Measurements from ENCODE around the gene LAMP5. TPM values are rescaled to one million over a fixed set of nuclear protein-coding genes. Genes with fewer than 3 reads are reported as not detected.

LAMP5 gene
- 0.84 TPM for total RNA-seq

- Histone ChIP-seq H3K4me1 (ENCODE audit: insufficient read depth, low read length) (peaks cover 18% of the 10 kb centered on the region), H3K9me3 (ENCODE audit: low read depth, low read length) (no peaks in the 10 kb centered on the region), H3K27me3 (ENCODE audit: insufficient read depth, low read length) (peaks cover 95% of the 10 kb centered on the region), H3K4me3 (ENCODE audit: low read length) (no peak within 1 kb of the TSS)
These were observed at the start of gene LAMP5 for GRCh38 chr20:9514461-9515213. Gene LAMP5 (plus strand): TSS chr20:9514590. CDS start chr20:9514853, 263 bp downstream.

- Histone ChIP-seq H3K9me3 (ENCODE audit: low read depth, low read length) (no peaks in the 10 kb centered on the region), H3K4me1 (ENCODE audit: insufficient read depth, low read length) (no peaks in the 10 kb centered on the region), H3K4me3 (ENCODE audit: low read length) (no peak overlapping the region), H3K27me3 (ENCODE audit: insufficient read depth, low read length) (no peaks in the 10 kb centered on the region)
These were observed 46.4 kb upstream of the LAMP5 start for GRCh38 chr20:9467995-9468394.

GRCh38 chr20:9474835-9475415 is 39.5 kb upstream of the LAMP5 start:
- no peak overlapping the region for H3K4me3 ChIP-seq (ENCODE audit: low read length)
- no peaks in the 10 kb centered on the region for H3K9me3 ChIP-seq (ENCODE audit: low read depth, low read length)
- H3K27me3 ChIP-seq (ENCODE audit: insufficient read depth, low read length), result no peaks in the 10 kb centered on the region
- no peaks in the 10 kb centered on the region for H3K4me1 ChIP-seq (ENCODE audit: insufficient read depth, low read length)

- H3K4me3 ChIP-seq (ENCODE audit: low read length), result no peak overlapping the region
- H3K9me3 ChIP-seq (ENCODE audit: low read depth, low read length), result no peaks in the 10 kb centered on the region
These were observed 38.9 kb upstream of the LAMP5 start for GRCh38 chr20:9475456-9475855.

GRCh38 chr20:9476174-9476573 is 38.2 kb upstream of the LAMP5 start:
- Histone ChIP-seq H3K4me3 (ENCODE audit: low read length) (no peak overlapping the region), H3K27me3 (ENCODE audit: insufficient read depth, low read length) (no peaks in the 10 kb centered on the region), H3K4me1 (ENCODE audit: insufficient read depth, low read length) (peaks cover 1% of the 10 kb centered on the region), H3K9me3 (ENCODE audit: low read depth, low read length) (no peaks in the 10 kb centered on the region)

More at GRCh38 chr20:9475456-9475855, 38.9 kb upstream of the LAMP5 start:
- Histone ChIP-seq H3K27me3 (ENCODE audit: insufficient read depth, low read length) (no peaks in the 10 kb centered on the region), H3K4me1 (ENCODE audit: insufficient read depth, low read length) (no peaks in the 10 kb centered on the region)

GRCh38 chr20:9476637-9477036 is 37.8 kb upstream of the LAMP5 start:
- no peaks in the 10 kb centered on the region for H3K27me3 ChIP-seq (ENCODE audit: insufficient read depth, low read length)
- H3K9me3 ChIP-seq (ENCODE audit: low read depth, low read length), result no peaks in the 10 kb centered on the region
- peaks cover 6% of the 10 kb centered on the region for H3K4me1 ChIP-seq (ENCODE audit: insufficient read depth, low read length)
- H3K4me3 ChIP-seq (ENCODE audit: low read length), result no peak overlapping the region

- Histone ChIP-seq H3K9me3 (ENCODE audit: low read depth, low read length) (no peaks in the 10 kb centered on the region), H3K4me3 (ENCODE audit: low read length) (no peak overlapping the region), H3K27me3 (ENCODE audit: insufficient read depth, low read length) (no peaks in the 10 kb centered on the region), H3K4me1 (ENCODE audit: insufficient read depth, low read length) (peaks cover 18% of the 10 kb centered on the region)
These were observed 35.6 kb upstream of the LAMP5 start for GRCh38 chr20:9478771-9479170.

GRCh38 chr20:9480066-9480465 is 34.3 kb upstream of the LAMP5 start:
- Histone ChIP-seq H3K4me1 (ENCODE audit: insufficient read depth, low read length) (peaks cover 18% of the 10 kb centered on the region), H3K27me3 (ENCODE audit: insufficient read depth, low read length) (no peaks in the 10 kb centered on the region), H3K9me3 (ENCODE audit: low read depth, low read length) (no peaks in the 10 kb centered on the region), H3K4me3 (ENCODE audit: low read length) (no peak overlapping the region)

GRCh38 chr20:9482180-9482579 is 32.2 kb upstream of the LAMP5 start:
- Histone ChIP-seq H3K9me3 (ENCODE audit: low read depth, low read length) (no peaks in the 10 kb centered on the region), H3K4me3 (ENCODE audit: low read length) (no peak overlapping the region), H3K4me1 (ENCODE audit: insufficient read depth, low read length) (peaks cover 26% of the 10 kb centered on the region), H3K27me3 (ENCODE audit: insufficient read depth, low read length) (no peaks in the 10 kb centered on the region)

GRCh38 chr20:9483131-9483530 is 31.3 kb upstream of the LAMP5 start:
- Histone ChIP-seq H3K4me1 (ENCODE audit: insufficient read depth, low read length) (peaks cover 28% of the 10 kb centered on the region), H3K4me3 (ENCODE audit: low read length) (no peak overlapping the region), H3K9me3 (ENCODE audit: low read depth, low read length) (no peaks in the 10 kb centered on the region)

GRCh38 chr20:9485614-9486340 is 28.6 kb upstream of the LAMP5 start:
- no peaks in the 10 kb centered on the region for H3K9me3 ChIP-seq (ENCODE audit: low read depth, low read length)
- H3K4me1 ChIP-seq (ENCODE audit: insufficient read depth, low read length), result peaks cover 31% of the 10 kb centered on the region
- no peaks in the 10 kb centered on the region for H3K27me3 ChIP-seq (ENCODE audit: insufficient read depth, low read length)
- no peak overlapping the region for H3K4me3 ChIP-seq (ENCODE audit: low read length)

More at GRCh38 chr20:9483131-9483530, 31.3 kb upstream of the LAMP5 start:
- no peaks in the 10 kb centered on the region for H3K27me3 ChIP-seq (ENCODE audit: insufficient read depth, low read length)

- Histone ChIP-seq H3K9me3 (ENCODE audit: low read depth, low read length) (no peaks in the 10 kb centered on the region), H3K27me3 (ENCODE audit: insufficient read depth, low read length) (no peaks in the 10 kb centered on the region), H3K4me3 (ENCODE audit: low read length) (no peak overlapping the region), H3K4me1 (ENCODE audit: insufficient read depth, low read length) (peaks cover 22% of the 10 kb centered on the region)
These were observed 27.2 kb upstream of the LAMP5 start for GRCh38 chr20:9487231-9487630.

GRCh38 chr20:9488063-9488462 is 26.3 kb upstream of the LAMP5 start:
- no peaks in the 10 kb centered on the region for H3K9me3 ChIP-seq (ENCODE audit: low read depth, low read length)
- no peaks in the 10 kb centered on the region for H3K27me3 ChIP-seq (ENCODE audit: insufficient read depth, low read length)
- H3K4me1 ChIP-seq (ENCODE audit: insufficient read depth, low read length), result peaks cover 14% of the 10 kb centered on the region
- no peak overlapping the region for H3K4me3 ChIP-seq (ENCODE audit: low read length)

GRCh38 chr20:9490161-9490560 is 24.2 kb upstream of the LAMP5 start:
- Histone ChIP-seq H3K4me1 (ENCODE audit: insufficient read depth, low read length) (peaks cover 13% of the 10 kb centered on the region), H3K27me3 (ENCODE audit: insufficient read depth, low read length) (no peaks in the 10 kb centered on the region), H3K9me3 (ENCODE audit: low read depth, low read length) (no peaks in the 10 kb centered on the region), H3K4me3 (ENCODE audit: low read length) (no peak overlapping the region)

GRCh38 chr20:9490631-9491030 is 23.8 kb upstream of the LAMP5 start:
- Histone ChIP-seq H3K4me3 (ENCODE audit: low read length) (no peak overlapping the region), H3K9me3 (ENCODE audit: low read depth, low read length) (no peaks in the 10 kb centered on the region), H3K27me3 (ENCODE audit: insufficient read depth, low read length) (no peaks in the 10 kb centered on the region), H3K4me1 (ENCODE audit: insufficient read depth, low read length) (peaks cover 12% of the 10 kb centered on the region)
